Lower leg skin (tissue), 4 donors: ENCODE results near the gene LMF2. TPM values are rescaled to one million over a fixed set of nuclear protein-coding genes. Genes with fewer than 3 reads are reported as not detected.

Source experiments
- DNase-seq, 2 donors: peaks; one replicate each; pipeline ENCODE4 v3.0.0-alpha.2; 2019; ENCODE audit warnings: low spot score in 2 of 2
- H3K4me3 ChIP-seq: fragments of 200-600 bp; sonication (generic); 2 replicates; pipeline ENCODE4 v1.5.1; 2017; ENCODE audit warnings: mild to moderate bottlenecking, low read depth; ENCODE audit not compliant: poor library complexity, severe bottlenecking
- POLR2A ChIP-seq, 2 donors: fragments of 450-650 bp; IDR thresholded peaks; one replicate each; pipeline ENCODE4 v1.6.1; 2016 to 2017; ENCODE audit warnings: antibody characterized with exemption in 2 of 2, mild to moderate bottlenecking in 1 of 2, moderate library complexity in 1 of 2
- WGBS, 2 donors: methylation state at CpG; one replicate each; pipeline ENCODE4 v1.1.5; 2018; 5-methylcytosine and 5-hydroxymethylcytosine counted together
- intact Hi-C: fragments of 100-400 bp; cut with DNase I; formaldehyde crosslinking; loops from one replicate; pipeline ENCODE4 v1.15.0; 2023; ENCODE audit warnings: low total_unique reads
- total RNA-seq, 4 donors: library from RNA; depleted of rRNA; stranded (reverse); fragments of >200 nt; gene quantifications; one replicate each; pipeline ENCODE4 v1.1.0, GENCODE V29; 2016
- TF ChIP-seq, protein P1 (sequence below), 3 donors: fragments of 450-650 bp; IDR thresholded peaks; one replicate each; pipeline ENCODE4 v1.5.1; 2016; ENCODE audit warnings: antibody characterized with exemption in 3 of 3, mild to moderate bottlenecking in 3 of 3, moderate library complexity in 2 of 3

Gene LMF2
- total RNA-seq, 4 donors from 2014 or later, result 34.8 to 47.2 (median 38.8) TPM

DNA sequence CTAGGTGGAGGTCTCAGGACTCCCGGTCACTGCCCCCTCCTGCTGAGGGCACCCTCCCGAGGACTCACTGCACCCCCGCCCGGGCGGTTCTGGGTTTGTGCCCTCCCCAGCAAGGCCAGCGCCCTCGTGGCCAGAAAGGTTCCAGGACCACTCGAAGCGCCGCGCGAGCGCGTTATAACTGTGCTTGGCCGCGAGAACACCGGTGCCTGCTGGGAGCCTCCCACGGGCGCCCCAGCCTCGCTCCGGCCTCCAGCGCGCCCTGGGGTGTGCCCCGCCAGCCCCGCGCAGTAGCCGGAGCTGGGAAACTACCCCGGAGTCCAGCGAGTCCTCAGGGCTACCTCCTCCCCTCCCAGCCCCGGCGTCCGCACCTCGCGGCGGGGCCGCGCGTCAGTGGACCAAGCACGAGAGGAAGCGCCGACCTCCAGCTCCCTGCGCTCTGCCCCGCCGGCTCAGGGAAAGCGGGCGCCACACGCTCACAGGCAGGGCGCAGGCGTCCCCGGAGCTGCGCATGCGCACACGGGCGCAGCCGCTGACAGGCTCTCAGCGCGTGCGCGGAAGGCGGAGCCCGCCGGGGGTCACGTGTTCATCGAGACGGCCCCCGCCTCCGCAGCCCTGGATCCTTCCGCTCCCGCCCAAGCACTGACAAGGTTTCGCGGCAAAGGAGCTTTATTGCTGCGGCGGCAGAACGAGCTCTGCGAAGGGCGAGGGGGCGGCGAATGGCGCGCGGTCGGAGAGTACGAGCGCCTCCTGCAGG lies 17.8 kb upstream of the LMF2 start, which contains the start of gene SCO2:
Gene SCO2, minus strand, starts transcription at position 495 of the 754 bp plus-strand sequence. CDS start 1,187 bp downstream, outside the sequence.
- H3K4me3 ChIP-seq, result peak within 1 kb of the TSS; percentile 34
- DNase-seq, result peak; percentile 95 to 99
- intact Hi-C loops, result no loop called here
- TF ChIP-seq, protein P1, sequence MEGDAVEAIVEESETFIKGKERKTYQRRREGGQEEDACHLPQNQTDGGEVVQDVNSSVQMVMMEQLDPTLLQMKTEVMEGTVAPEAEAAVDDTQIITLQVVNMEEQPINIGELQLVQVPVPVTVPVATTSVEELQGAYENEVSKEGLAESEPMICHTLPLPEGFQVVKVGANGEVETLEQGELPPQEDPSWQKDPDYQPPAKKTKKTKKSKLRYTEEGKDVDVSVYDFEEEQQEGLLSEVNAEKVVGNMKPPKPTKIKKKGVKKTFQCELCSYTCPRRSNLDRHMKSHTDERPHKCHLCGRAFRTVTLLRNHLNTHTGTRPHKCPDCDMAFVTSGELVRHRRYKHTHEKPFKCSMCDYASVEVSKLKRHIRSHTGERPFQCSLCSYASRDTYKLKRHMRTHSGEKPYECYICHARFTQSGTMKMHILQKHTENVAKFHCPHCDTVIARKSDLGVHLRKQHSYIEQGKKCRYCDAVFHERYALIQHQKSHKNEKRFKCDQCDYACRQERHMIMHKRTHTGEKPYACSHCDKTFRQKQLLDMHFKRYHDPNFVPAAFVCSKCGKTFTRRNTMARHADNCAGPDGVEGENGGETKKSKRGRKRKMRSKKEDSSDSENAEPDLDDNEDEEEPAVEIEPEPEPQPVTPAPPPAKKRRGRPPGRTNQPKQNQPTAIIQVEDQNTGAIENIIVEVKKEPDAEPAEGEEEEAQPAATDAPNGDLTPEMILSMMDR (IDR thresholded peaks at IDR 0.05), result no peak
- no peak for TF ChIP-seq POLR2A (IDR thresholded peaks at IDR 0.05)
- 0 to 7% methylated on average over 6 to 47 of the region's 84 CpGs for WGBS, 2 donors

DNA sequence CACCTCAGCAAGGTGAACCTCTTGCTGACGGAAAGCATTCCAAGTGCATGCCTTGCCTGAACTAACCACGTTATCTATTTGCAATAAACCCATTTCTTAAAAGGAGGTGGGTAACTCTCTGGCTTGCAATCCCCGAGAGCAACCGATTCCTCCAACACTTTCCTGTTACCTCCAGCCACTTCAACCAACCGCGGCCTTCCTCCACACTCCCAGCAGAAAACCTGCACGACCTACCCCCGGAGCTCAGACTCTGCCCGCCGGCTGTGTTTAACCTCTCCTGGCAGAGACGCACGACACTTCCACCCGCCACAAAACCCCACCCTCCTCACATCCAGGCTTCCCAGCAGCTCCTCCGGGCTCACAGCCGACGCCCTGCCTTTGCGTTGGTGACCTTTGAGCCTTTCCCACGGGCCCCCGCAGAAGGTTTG lies 17.2 kb upstream of the LMF2 start:
- intact Hi-C loops, result no loop called here
- 3 to 5% methylated on average over 19 of the region's 19 CpGs for WGBS, 2 donors
- no peak for DNase-seq

DNA sequence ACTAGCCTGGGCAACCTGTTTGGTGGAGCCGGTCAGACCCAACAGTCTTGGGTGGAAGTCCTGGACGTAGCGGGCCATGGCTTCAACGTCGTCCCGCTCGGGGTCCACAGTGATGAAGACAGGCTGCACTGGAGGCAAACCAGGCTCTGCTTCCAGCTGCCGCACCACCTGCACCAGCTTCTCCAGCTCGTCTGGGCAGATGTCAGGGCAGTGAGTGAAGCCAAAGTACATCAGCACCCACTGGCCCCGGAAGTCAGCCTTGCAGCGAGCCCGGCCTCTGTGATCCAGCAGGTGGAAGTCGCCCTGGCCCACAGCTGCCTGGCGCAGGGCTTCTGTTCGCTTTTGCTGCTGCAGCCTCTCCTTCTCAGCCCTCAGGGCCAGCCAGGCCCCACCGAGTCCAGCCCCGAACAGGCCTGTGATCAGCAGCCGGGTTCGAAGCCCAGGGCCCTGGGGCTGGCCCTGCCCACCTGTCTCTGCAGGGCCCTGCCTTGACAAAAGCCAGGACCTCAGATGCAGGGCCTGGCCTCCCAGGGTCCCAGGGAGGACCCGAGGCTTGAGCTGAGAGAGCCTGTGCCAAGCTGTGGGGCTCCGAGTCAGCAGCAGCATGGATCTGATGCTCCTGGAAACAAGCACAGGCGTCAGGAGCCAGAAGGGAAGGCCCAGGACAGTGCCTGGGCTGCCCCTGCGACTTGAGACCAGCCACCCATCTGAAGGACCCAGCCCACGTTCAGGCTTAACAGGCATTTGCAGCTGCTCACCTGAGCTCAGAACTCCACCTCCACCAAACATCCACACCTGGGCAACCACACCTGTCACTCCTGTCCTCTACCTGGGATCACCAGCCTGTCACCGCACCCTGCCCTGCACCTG lies 16.5 kb upstream of the LMF2 start:
- TF ChIP-seq, protein P1 (IDR thresholded peaks at IDR 0.05), result no peak
- TF ChIP-seq POLR2A (IDR thresholded peaks at IDR 0.05), result no peak
- no peak for DNase-seq
- intact Hi-C loops, result no loop called here
- 67 to 81% methylated on average over 14 to 20 of the region's 25 CpGs for WGBS, 2 donors
- no peak overlapping the region for H3K4me3 ChIP-seq

More for the DNA sequence above, 17.2 kb upstream of the LMF2 start:
- H3K4me3 ChIP-seq, result peak overlapping the region; percentile 34
- TF ChIP-seq POLR2A (IDR thresholded peaks at IDR 0.05), result no peak
- TF ChIP-seq, protein P1 (IDR thresholded peaks at IDR 0.05), result no peak

DNA sequence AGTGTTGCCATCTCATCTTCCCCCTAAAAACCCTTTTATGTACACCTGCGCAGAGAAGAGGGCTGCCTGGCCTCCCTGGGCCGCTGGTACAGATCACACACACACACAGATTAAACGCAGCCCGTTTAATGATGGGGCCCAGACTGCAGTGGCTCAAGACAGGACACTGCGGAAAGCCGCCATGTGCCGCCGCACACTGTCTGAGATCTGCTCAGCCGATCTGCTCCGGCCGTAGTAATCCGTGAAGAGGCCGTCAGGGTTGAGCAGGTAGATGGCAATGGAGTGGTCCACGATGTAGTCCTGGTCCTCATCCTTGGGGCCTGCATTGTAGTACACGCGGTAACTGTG lies 15.9 kb upstream of the LMF2 start:
- 94% methylated on average over 16 of the region's 16 CpGs for WGBS, 2 donors
- DNase-seq, result no peak
- TF ChIP-seq, protein P1 (IDR thresholded peaks at IDR 0.05), result no peak
- TF ChIP-seq POLR2A (IDR thresholded peaks at IDR 0.05), result no peak
- H3K4me3 ChIP-seq, result no peak overlapping the region
- intact Hi-C loops, result no loop called here

DNA sequence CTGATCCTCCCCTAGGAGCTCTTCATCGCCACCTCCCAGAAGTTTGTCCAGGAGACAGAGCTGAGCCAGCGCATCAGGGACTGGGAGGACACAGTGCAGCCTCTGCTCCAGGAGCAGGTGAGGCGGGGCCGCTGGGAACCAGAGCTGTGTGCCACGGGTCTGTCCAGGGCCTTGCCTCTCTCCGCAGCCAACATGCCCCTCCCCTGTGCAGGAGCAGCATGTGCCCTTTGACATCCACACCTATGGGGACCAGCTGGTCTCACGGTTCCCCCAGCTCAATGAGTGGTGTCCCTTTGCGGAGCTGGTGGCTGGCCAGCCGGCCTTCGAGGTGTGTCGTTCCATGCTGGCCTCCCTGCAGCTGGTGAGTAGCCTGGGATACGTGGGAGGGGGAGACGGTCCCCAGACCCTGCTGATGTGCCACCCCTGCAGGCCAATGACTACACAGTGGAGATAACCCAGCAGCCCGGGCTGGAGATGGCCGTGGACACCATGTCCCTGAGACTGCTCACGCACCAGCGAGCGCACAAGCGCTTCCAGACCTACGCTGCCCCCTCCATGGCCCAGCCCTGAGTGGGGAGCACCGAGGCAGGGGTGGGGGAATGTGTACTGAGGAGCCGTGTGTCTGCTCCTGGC lies 15.4 kb upstream of the LMF2 start:
- TF ChIP-seq POLR2A (IDR thresholded peaks at IDR 0.05), result no peak
- TF ChIP-seq, protein P1 (IDR thresholded peaks at IDR 0.05), result no peak
- H3K4me3 ChIP-seq, result no peak overlapping the region
- intact Hi-C loops, result no loop called here
- DNase-seq, result no peak
- 86 to 89% methylated on average over 13 to 19 of the region's 22 CpGs for WGBS, 2 donors
